GM21737 (cell line): Measurements from ENCODE around the gene DAGLA.
A peak's percentile ranks its signal among the peaks of the same experiment; 100 is the strongest.

Experiments
- ATAC-seq: cut with Tn5 transposase; IDR thresholded peaks from one replicate; pipeline ENCODE4 v1.9.1; 2021; ENCODE audit warnings: mild to moderate bottlenecking, moderate library complexity; ENCODE audit not compliant: unreplicated experiment

The DAGLA gene

GRCh38 chr11:61688365-61689163, 8.4 kb downstream of the DAGLA start:
- no peak for ATAC-seq

GRCh38 chr11:61689164-61689496, 8.9 kb downstream of the DAGLA start:
- ATAC-seq, result no peak

GRCh38 chr11:61690706-61691379, 10.7 kb downstream of the DAGLA start:
- no peak for ATAC-seq

GRCh38 chr11:61691380-61692156, 11.4 kb downstream of the DAGLA start:
- ATAC-seq, result no peak

- no peak for ATAC-seq
Observed at GRCh38 chr11:61693922-61694601, 13.9 kb downstream of the DAGLA start.

GRCh38 chr11:61694602-61694939, 14.4 kb downstream of the DAGLA start:
- ATAC-seq, result no peak

GRCh38 chr11:61694946-61695706, 14.9 kb downstream of the DAGLA start:
- ATAC-seq, result no peak

- peak; percentile 72 for ATAC-seq
Observed at GRCh38 chr11:61695917-61696316, 15.7 kb downstream of the DAGLA start.

GRCh38 chr11:61696602-61697001, 16.4 kb downstream of the DAGLA start:
- no peak for ATAC-seq

- ATAC-seq, result no peak
Observed at GRCh38 chr11:61697078-61697502, 16.9 kb downstream of the DAGLA start.

- ATAC-seq, result no peak
Observed at GRCh38 chr11:61697764-61698163, 17.6 kb downstream of the DAGLA start.

GRCh38 chr11:61698173-61698948, 18.2 kb downstream of the DAGLA start:
- ATAC-seq, result no peak

- no peak for ATAC-seq
Observed at GRCh38 chr11:61699737-61700160, 19.6 kb downstream of the DAGLA start.

GRCh38 chr11:61700212-61700611, 20.0 kb downstream of the DAGLA start:
- ATAC-seq, result no peak

GRCh38 chr11:61700720-61701119, 20.5 kb downstream of the DAGLA start:
- no peak for ATAC-seq

- ATAC-seq, result no peak
Observed at GRCh38 chr11:61701242-61701886, 21.2 kb downstream of the DAGLA start.

- no peak for ATAC-seq
Observed at GRCh38 chr11:61702701-61703312, 22.6 kb downstream of the DAGLA start.

- ATAC-seq, result no peak
Observed at GRCh38 chr11:61704838-61705237, 24.6 kb downstream of the DAGLA start.
